ENCODE data around the gene ARMCX2. TPM values are rescaled to one million over a fixed set of nuclear protein-coding genes. Genes with fewer than 3 reads are reported as not detected.

ARMCX2 gene
- total RNA-seq, 2 donors from 2014 or later = 142 to 144 TPM

DNA sequence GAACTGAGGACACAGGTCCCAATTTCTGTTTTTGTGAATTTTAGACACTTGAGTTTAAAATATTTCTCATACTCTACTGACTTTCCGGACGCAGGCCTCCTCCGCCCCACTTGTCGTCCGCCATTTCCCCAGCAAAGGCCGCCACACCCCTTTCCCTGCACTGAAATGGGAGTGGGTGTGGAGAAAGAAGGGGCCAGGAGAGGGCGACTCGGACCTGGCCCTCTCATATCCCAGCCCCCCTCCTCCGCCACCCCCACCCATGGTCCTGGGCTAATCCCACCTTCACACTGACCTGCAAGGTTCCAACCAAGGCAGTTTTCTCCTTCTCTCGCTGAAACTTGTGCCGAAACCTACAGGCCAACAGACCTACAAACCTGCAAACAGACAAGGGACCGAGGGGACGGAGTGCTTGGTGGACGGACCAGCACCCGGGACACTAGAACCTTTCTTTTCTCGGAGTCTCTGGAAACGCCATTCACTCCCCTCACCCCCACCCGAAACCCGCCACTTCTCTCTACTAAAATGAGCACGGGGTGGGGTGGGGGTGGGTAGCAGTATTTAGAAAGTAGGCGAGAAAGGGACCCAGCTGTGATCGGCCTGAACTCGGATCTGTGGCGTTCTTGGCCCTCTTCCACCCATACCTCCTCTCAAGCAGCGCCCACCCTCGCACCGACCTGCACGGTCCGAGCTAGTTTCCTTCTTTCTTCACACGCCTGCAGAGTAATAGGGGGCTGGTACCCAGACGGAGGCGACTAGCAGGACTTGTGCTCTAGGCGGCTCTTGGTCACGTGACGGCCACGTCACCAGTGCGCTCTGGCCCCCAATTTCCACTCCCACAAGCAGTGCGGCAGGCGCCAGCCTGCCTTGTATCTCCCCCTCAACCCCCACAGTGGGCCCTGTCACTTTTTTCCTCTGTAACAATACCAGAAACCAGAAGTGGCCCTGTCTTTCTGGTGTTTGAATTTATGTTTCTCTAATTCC, 42.1 kb downstream of the ARMCX2 start, which contains the start of gene ARMCX6:
Gene ARMCX6 (minus strand): TSS at position 790 of the 981 bp plus-strand sequence. CDS start 1,380 bp downstream, outside the sequence.
- peak within 1 kb of the TSS; percentile 94 for H3K27ac Mint-ChIP-seq
- H3K9me3 ChIP-seq (ENCODE audit: control insufficient read depth, low read length) = no peaks in the 10 kb centered on the region
- no peaks in the 10 kb centered on the region for H3K27me3 Mint-ChIP-seq (ENCODE audit: insufficient read depth)
- TF ChIP-seq, protein P1, sequence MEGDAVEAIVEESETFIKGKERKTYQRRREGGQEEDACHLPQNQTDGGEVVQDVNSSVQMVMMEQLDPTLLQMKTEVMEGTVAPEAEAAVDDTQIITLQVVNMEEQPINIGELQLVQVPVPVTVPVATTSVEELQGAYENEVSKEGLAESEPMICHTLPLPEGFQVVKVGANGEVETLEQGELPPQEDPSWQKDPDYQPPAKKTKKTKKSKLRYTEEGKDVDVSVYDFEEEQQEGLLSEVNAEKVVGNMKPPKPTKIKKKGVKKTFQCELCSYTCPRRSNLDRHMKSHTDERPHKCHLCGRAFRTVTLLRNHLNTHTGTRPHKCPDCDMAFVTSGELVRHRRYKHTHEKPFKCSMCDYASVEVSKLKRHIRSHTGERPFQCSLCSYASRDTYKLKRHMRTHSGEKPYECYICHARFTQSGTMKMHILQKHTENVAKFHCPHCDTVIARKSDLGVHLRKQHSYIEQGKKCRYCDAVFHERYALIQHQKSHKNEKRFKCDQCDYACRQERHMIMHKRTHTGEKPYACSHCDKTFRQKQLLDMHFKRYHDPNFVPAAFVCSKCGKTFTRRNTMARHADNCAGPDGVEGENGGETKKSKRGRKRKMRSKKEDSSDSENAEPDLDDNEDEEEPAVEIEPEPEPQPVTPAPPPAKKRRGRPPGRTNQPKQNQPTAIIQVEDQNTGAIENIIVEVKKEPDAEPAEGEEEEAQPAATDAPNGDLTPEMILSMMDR (conservative IDR thresholded peaks at IDR 0.05) = peak; percentile 67
- peak within 1 kb of the TSS; percentile 36 for H3K27ac ChIP-seq (ENCODE audit: low read depth, low read length)
- no peaks in the 10 kb centered on the region for H3K27me3 ChIP-seq (ENCODE audit: control insufficient read depth, insufficient read depth, low read length, poor library complexity, severe bottlenecking)
- peak; percentile 87 for DNase-seq
- H3K4me3 Mint-ChIP-seq = peak within 1 kb of the TSS; percentile 79
- peaks cover 6% of the 10 kb centered on the region for H3K36me3 Mint-ChIP-seq (ENCODE audit: low read depth)
- H3K9me3 Mint-ChIP-seq = peaks cover 44% of the 10 kb centered on the region
- no peaks in the 10 kb centered on the region for H3K4me1 ChIP-seq (ENCODE audit: control insufficient read depth, insufficient read depth, low read length)
- peak within 1 kb of the TSS; percentile 55 for H3K9ac ChIP-seq (ENCODE audit: extremely low read depth, low read length, poor library complexity, severe bottlenecking)
- no peaks in the 10 kb centered on the region for H3K36me3 ChIP-seq (ENCODE audit: control insufficient read depth, insufficient read depth, low read length)
- H3K4me3 ChIP-seq (ENCODE audit: low read length) = peak within 1 kb of the TSS; percentile 79
- H3K4me1 Mint-ChIP-seq = peaks cover 7% of the 10 kb centered on the region
- WGBS, 2 experiments (ENCODE audit: insufficient coverage in 1 of 2, insufficient read length in 1 of 2) = 10% methylated on average over 22 of the region's 39 CpGs; no CpG with 5 or more reads in 1 of the 2 experiments

DNA sequence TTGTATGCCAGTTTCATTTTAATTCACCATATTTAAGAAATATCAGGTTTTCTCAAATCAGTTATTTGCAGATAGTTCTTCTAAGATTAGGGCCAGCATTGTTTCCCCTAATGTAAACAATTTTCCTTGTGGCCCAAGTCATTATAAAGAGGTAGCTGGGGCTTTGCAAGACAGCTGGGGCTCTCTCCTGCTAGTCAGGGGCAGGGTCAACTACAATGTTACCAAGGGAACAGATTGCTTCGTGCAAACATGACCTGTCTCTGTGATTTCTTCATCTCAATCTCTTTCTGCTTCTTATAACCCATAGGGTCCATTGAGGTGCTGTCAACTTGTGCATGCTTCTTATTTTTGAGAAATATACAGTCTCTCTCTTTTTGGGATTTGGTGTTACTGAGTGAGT, 53.9 kb downstream of the ARMCX2 start:
- peaks cover 30% of the 10 kb centered on the region for H3K9me3 Mint-ChIP-seq
- H3K27me3 Mint-ChIP-seq (ENCODE audit: insufficient read depth) = no peaks in the 10 kb centered on the region
- 0 to 64% methylated on average over 1 of the region's 1 CpG for WGBS, 2 experiments (ENCODE audit: insufficient coverage in 1 of 2, insufficient read length in 1 of 2)
- no peak overlapping the region for H3K27ac Mint-ChIP-seq
- no peak for DNase-seq
- no peaks in the 10 kb centered on the region for H3K27me3 ChIP-seq (ENCODE audit: control insufficient read depth, insufficient read depth, low read length, poor library complexity, severe bottlenecking)
- H3K27ac ChIP-seq (ENCODE audit: low read depth, low read length) = no peak overlapping the region
- no peaks in the 10 kb centered on the region for H3K9me3 ChIP-seq (ENCODE audit: control insufficient read depth, low read length)
- H3K36me3 Mint-ChIP-seq (ENCODE audit: low read depth) = no peaks in the 10 kb centered on the region
- TF ChIP-seq, protein P1 (conservative IDR thresholded peaks at IDR 0.05) = no peak
- no peak overlapping the region for H3K4me3 ChIP-seq (ENCODE audit: low read length)
- H3K4me1 Mint-ChIP-seq = peaks cover 6% of the 10 kb centered on the region
- H3K9ac ChIP-seq (ENCODE audit: extremely low read depth, low read length, poor library complexity, severe bottlenecking) = no peak overlapping the region
- no peaks in the 10 kb centered on the region for H3K4me1 ChIP-seq (ENCODE audit: control insufficient read depth, insufficient read depth, low read length)
- H3K4me3 Mint-ChIP-seq = no peak overlapping the region
- H3K36me3 ChIP-seq (ENCODE audit: control insufficient read depth, insufficient read depth, low read length) = no peaks in the 10 kb centered on the region

Other genes with a start within 250 kb of the ARMCX2 start
- 10 to 100 TPM; 15.5 to 20.4 TPM for gene ARMCX4, start 174.4 kb downstream of the ARMCX2 start, total RNA-seq
- gene ARMCX1, start 109.3 kb downstream of the ARMCX2 start, total RNA-seq = 10 to 100 TPM; 22.4 to 28.5 TPM
- gene ARMCX6, start 41.9 kb downstream of the ARMCX2 start, total RNA-seq = 10 to 100 TPM; 41.3 to 46.7 TPM
- 10 to 100 TPM; 29.4 to 31.9 TPM for gene ARMCX3, start 36.7 kb downstream of the ARMCX2 start, total RNA-seq

All from endodermal cell (in vitro differentiated cells).